ENCODE data around the gene SF1.

SF1 gene

GRCh38 chr11:64742087-64742888, 36.1 kb downstream of the SF1 start:
- peaks cover 5 to 27% of the 10 kb centered on the region in 2 donors for H3K4me1 ChIP-seq (ENCODE audit: control insufficient read depth in 1 of 2, insufficient read depth in 2 of 2, low read length in 2 of 2)
- H3K36me3 ChIP-seq (ENCODE audit: control insufficient read depth in 1 of 2, insufficient read depth in 2 of 2, low read length in 2 of 2), result peaks cover 0 to 9% of the 10 kb centered on the region in 2 donors
- no peak overlapping the region for H3K27ac ChIP-seq (ENCODE audit: low read length)
- peaks cover 10% of the 10 kb centered on the region for H3K27me3 ChIP-seq (ENCODE audit: low read depth, low read length)
- no peaks in the 10 kb centered on the region for H3K9me3 ChIP-seq (ENCODE audit: control insufficient read depth in 1 of 2, low read length in 2 of 2)
- H3K4me3 ChIP-seq (ENCODE audit: low read depth in 1 of 2, low read length in 2 of 2), result peak overlapping the region; percentile 56 to 77

- Histone ChIP-seq H3K27ac (ENCODE audit: low read length) (no peak overlapping the region), H3K36me3 (ENCODE audit: control insufficient read depth in 1 of 2, insufficient read depth in 2 of 2, low read length in 2 of 2) (peaks cover 0 to 15% of the 10 kb centered on the region in 2 donors), H3K4me1 (ENCODE audit: control insufficient read depth in 1 of 2, insufficient read depth in 2 of 2, low read length in 2 of 2) (peaks cover 5 to 27% of the 10 kb centered on the region in 2 donors), H3K4me3 (ENCODE audit: low read depth in 1 of 2, low read length in 2 of 2) (peak overlapping the region in 1 of 2 donors; percentile 77), H3K27me3 (ENCODE audit: low read depth, low read length) (peaks cover 10% of the 10 kb centered on the region), H3K9me3 (ENCODE audit: control insufficient read depth in 1 of 2, low read length in 2 of 2) (no peaks in the 10 kb centered on the region)
Measured at GRCh38 chr11:64741375-64742086, 36.8 kb downstream of the SF1 start.

- peaks cover under 1 to 29% of the 10 kb centered on the region in 2 donors for H3K36me3 ChIP-seq (ENCODE audit: control insufficient read depth in 1 of 2, insufficient read depth in 2 of 2, low read length in 2 of 2)
Measured at GRCh38 chr11:64739871-64740270, 38.5 kb downstream of the SF1 start.

GRCh38 chr11:64736654-64737053, 41.7 kb downstream of the SF1 start:
- H3K36me3 ChIP-seq (ENCODE audit: control insufficient read depth in 1 of 2, insufficient read depth in 2 of 2, low read length in 2 of 2), result peaks cover 5 to 40% of the 10 kb centered on the region in 2 donors
- peaks cover 5% of the 10 kb centered on the region for H3K27me3 ChIP-seq (ENCODE audit: low read depth, low read length)
- no peak overlapping the region for H3K4me3 ChIP-seq (ENCODE audit: low read depth in 1 of 2, low read length in 2 of 2)
- no peak overlapping the region for H3K27ac ChIP-seq (ENCODE audit: low read length)
- no peaks in the 10 kb centered on the region for H3K9me3 ChIP-seq (ENCODE audit: control insufficient read depth in 1 of 2, low read length in 2 of 2)
- peaks cover 0 to 5% of the 10 kb centered on the region in 2 donors for H3K4me1 ChIP-seq (ENCODE audit: control insufficient read depth in 1 of 2, insufficient read depth in 2 of 2, low read length in 2 of 2)

More at GRCh38 chr11:64739871-64740270, 38.5 kb downstream of the SF1 start:
- no peak overlapping the region for H3K27ac ChIP-seq (ENCODE audit: low read length)
- H3K4me1 ChIP-seq (ENCODE audit: control insufficient read depth in 1 of 2, insufficient read depth in 2 of 2, low read length in 2 of 2), result peaks cover 5 to 31% of the 10 kb centered on the region in 2 donors
- no peak overlapping the region for H3K4me3 ChIP-seq (ENCODE audit: low read depth in 1 of 2, low read length in 2 of 2)
- H3K27me3 ChIP-seq (ENCODE audit: low read depth, low read length), result peaks cover 10% of the 10 kb centered on the region
- H3K9me3 ChIP-seq (ENCODE audit: control insufficient read depth in 1 of 2, low read length in 2 of 2), result no peaks in the 10 kb centered on the region

- Histone ChIP-seq H3K36me3 (ENCODE audit: control insufficient read depth in 1 of 2, insufficient read depth in 2 of 2, low read length in 2 of 2) (peaks cover 5 to 35% of the 10 kb centered on the region in 2 donors), H3K4me1 (ENCODE audit: control insufficient read depth in 1 of 2, insufficient read depth in 2 of 2, low read length in 2 of 2) (peaks cover 0 to 4% of the 10 kb centered on the region in 2 donors), H3K27ac (ENCODE audit: low read length) (no peak overlapping the region), H3K4me3 (ENCODE audit: low read depth in 1 of 2, low read length in 2 of 2) (no peak overlapping the region), H3K9me3 (ENCODE audit: control insufficient read depth in 1 of 2, low read length in 2 of 2) (no peaks in the 10 kb centered on the region), H3K27me3 (ENCODE audit: low read depth, low read length) (peaks cover under 1% of the 10 kb centered on the region)
Measured at GRCh38 chr11:64735725-64736259, 42.5 kb downstream of the SF1 start.

GRCh38 chr11:64734811-64735724, 43.3 kb downstream of the SF1 start:
- Histone ChIP-seq H3K9me3 (ENCODE audit: control insufficient read depth in 1 of 2, low read length in 2 of 2) (no peaks in the 10 kb centered on the region), H3K4me3 (ENCODE audit: low read depth in 1 of 2, low read length in 2 of 2) (no peak overlapping the region), H3K27me3 (ENCODE audit: low read depth, low read length) (no peaks in the 10 kb centered on the region), H3K36me3 (ENCODE audit: control insufficient read depth in 1 of 2, insufficient read depth in 2 of 2, low read length in 2 of 2) (peaks cover 5 to 36% of the 10 kb centered on the region in 2 donors), H3K27ac (ENCODE audit: low read length) (no peak overlapping the region), H3K4me1 (ENCODE audit: control insufficient read depth in 1 of 2, insufficient read depth in 2 of 2, low read length in 2 of 2) (peaks cover 0 to 4% of the 10 kb centered on the region in 2 donors)

- Histone ChIP-seq H3K36me3 (ENCODE audit: control insufficient read depth in 1 of 2, insufficient read depth in 2 of 2, low read length in 2 of 2) (peaks cover 5 to 34% of the 10 kb centered on the region in 2 donors), H3K4me1 (ENCODE audit: control insufficient read depth in 1 of 2, insufficient read depth in 2 of 2, low read length in 2 of 2) (peaks cover 0 to 4% of the 10 kb centered on the region in 2 donors), H3K27ac (ENCODE audit: low read length) (no peak overlapping the region), H3K4me3 (ENCODE audit: low read depth in 1 of 2, low read length in 2 of 2) (no peak overlapping the region), H3K9me3 (ENCODE audit: control insufficient read depth in 1 of 2, low read length in 2 of 2) (no peaks in the 10 kb centered on the region), H3K27me3 (ENCODE audit: low read depth, low read length) (no peaks in the 10 kb centered on the region)
Measured at GRCh38 chr11:64731601-64732000, 46.7 kb downstream of the SF1 start.

GRCh38 chr11:64729851-64730382, 48.4 kb downstream of the SF1 start:
- H3K36me3 ChIP-seq (ENCODE audit: control insufficient read depth in 1 of 2, insufficient read depth in 2 of 2, low read length in 2 of 2), result peaks cover 5 to 19% of the 10 kb centered on the region in 2 donors
- no peaks in the 10 kb centered on the region for H3K9me3 ChIP-seq (ENCODE audit: control insufficient read depth in 1 of 2, low read length in 2 of 2)
- no peak overlapping the region for H3K27ac ChIP-seq (ENCODE audit: low read length)
- no peak overlapping the region for H3K4me3 ChIP-seq (ENCODE audit: low read depth in 1 of 2, low read length in 2 of 2)
- H3K27me3 ChIP-seq (ENCODE audit: low read depth, low read length), result no peaks in the 10 kb centered on the region
- no peaks in the 10 kb centered on the region for H3K4me1 ChIP-seq (ENCODE audit: control insufficient read depth in 1 of 2, insufficient read depth in 2 of 2, low read length in 2 of 2)

- H3K27ac ChIP-seq (ENCODE audit: low read length), result no peak overlapping the region
- no peaks in the 10 kb centered on the region for H3K9me3 ChIP-seq (ENCODE audit: control insufficient read depth in 1 of 2, low read length in 2 of 2)
- H3K4me1 ChIP-seq (ENCODE audit: control insufficient read depth in 1 of 2, insufficient read depth in 2 of 2, low read length in 2 of 2), result no peaks in the 10 kb centered on the region
- no peak overlapping the region for H3K4me3 ChIP-seq (ENCODE audit: low read depth in 1 of 2, low read length in 2 of 2)
- H3K27me3 ChIP-seq (ENCODE audit: low read depth, low read length), result no peaks in the 10 kb centered on the region
- H3K36me3 ChIP-seq (ENCODE audit: control insufficient read depth in 1 of 2, insufficient read depth in 2 of 2, low read length in 2 of 2), result peaks cover 0 to 12% of the 10 kb centered on the region in 2 donors
Measured at GRCh38 chr11:64728757-64729365, 49.5 kb downstream of the SF1 start.

- Histone ChIP-seq H3K4me3 (ENCODE audit: low read depth in 1 of 2, low read length in 2 of 2) (no peak overlapping the region), H3K4me1 (ENCODE audit: control insufficient read depth in 1 of 2, insufficient read depth in 2 of 2, low read length in 2 of 2) (peaks cover 0 to 7% of the 10 kb centered on the region in 2 donors), H3K36me3 (ENCODE audit: control insufficient read depth in 1 of 2, insufficient read depth in 2 of 2, low read length in 2 of 2) (peaks cover 0 to 10% of the 10 kb centered on the region in 2 donors), H3K9me3 (ENCODE audit: control insufficient read depth in 1 of 2, low read length in 2 of 2) (no peaks in the 10 kb centered on the region), H3K27ac (ENCODE audit: low read length) (no peak overlapping the region), H3K27me3 (ENCODE audit: low read depth, low read length) (peaks cover 4% of the 10 kb centered on the region)
Measured at GRCh38 chr11:64726867-64727530, 51.3 kb downstream of the SF1 start.
